ENCODE data around the gene LEMD2.

Gene LEMD2

DNA sequence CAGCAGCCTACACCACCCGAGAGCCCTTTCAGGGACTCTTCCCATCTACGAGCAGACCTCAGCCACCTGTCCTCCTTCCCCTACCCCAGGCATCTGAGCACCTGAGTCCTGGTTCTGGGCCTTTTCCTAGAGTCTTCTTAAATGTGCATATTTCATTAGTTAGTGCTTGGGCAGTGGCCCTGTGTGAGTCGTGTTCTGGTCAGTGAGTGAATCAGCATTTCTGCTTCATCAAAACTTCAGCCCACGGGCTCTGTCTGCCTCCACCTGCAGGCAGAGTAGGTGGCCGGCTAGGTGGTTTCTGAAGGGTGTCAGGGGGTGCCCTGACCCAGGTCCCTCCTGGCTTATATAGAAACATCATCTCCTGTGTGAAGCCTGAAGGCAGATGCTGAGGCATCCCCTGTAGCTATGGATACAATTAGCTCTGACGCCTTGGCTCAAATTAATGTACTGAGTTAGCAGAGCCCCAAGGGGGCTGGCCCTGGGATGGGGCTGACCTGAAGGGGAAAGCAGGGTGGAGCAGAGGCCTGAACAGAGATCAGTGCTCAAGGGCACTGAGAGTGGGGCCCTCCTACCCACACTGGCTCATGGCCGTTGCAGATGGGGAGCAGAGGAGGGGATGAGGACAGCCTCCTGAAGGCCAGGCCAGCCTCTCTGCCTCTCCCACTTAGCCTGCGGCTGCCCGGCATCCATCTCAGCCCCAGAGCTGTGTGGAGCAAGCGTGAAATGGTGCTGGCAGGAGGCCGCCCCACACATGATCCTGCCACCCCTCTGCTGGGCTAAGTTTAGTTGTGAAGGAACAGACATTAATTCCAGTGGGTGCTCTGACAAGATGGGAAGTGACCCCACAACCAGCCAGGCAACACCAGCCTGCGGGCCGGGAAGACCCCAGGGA lies 55.9 kb downstream of the LEMD2 start:
- DNase-seq = no peak

DNA sequence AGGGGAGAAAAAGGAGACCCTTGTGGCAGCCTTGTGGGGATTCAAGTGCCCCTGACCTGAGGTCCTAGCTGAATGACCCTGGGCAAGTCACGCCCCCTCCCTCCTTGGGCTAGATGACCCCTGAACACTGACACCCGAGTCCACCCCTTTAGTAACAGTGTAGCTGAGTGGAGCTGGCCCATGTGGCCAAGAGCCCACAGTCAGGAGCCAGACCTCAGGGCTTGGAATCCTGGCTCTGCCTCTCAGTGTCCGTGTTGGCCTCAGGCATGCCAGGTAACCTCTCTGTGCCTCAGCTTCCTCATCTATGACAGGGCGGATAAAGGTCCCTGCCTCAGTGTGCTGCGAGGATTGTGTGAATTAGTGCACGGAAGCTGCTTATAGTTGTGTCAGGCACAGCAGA lies 56.5 kb downstream of the LEMD2 start:
- no peak for DNase-seq

DNA sequence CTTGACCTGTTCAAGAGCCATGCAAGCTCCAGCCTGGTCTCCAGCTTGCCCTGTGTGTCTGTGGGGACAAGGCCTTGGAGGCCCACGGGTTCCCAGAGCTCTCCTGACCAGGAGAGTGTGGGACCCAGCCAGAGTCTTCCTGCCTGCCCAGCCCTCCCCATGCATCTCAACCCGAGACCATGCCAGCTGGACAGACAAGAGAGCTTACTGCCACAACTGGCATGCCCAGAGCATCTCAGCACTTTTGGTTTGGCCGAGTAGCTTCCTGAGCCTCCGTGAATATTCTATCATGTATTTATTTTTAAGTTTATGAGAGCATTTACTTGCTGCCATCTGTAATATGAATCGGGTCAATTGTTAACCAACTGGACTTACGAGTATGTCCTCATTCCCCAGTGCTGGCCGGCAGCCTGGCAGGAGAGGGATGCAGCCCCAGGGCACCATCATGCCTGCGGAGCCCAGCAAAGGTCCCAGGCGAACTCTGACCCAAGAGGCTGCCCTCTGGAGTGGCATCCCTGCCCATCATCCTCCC lies 57.1 kb downstream of the LEMD2 start:
- DNase-seq = no peak

DNA sequence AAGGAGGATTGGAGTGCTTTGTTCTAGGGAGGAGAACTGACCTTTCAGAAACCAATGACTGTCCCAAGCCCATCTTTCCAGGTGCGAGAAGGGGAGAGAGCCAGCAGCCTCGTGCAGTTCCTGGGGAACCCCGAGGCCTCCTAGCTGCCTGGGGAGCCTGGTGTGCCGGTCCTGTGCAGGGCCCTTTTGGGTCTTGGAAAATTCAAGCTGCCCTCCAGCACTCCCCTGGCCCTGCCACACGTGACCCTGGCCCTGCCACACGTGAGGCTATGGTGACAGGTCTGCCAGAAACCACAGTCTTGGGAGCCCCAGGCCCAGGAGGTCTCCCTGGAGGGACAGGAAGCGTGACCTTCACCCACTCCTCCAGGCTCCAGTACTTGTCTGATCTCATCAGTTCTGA lies 57.9 kb downstream of the LEMD2 start:
- DNase-seq = no peak

DNA sequence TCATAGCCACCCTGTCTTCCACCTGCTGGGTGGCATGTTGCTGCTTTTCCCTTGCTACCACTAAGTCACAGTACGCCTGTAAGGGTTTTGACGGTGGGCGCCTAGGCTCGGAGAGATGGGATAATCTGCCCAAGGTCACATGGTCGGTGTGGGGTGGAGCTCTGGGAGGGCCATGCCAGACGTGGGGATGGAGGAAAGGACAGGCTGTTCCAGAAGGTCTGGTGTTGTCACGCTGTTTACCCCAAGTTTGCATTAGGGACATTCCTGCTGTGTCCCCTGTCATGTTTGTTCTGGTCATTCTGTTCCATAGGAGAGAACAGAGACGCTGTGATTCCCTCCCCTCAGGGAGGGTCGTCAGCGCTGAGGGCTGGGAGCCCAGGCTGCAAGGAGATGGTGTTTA lies 58.3 kb downstream of the LEMD2 start:
- DNase-seq = no peak

GRCh38 chr6:33729059-33729458 lies 59.9 kb downstream of the LEMD2 start:
- DNase-seq = no peak

GRCh38 chr6:33728438-33728837 lies 60.5 kb downstream of the LEMD2 start:
- DNase-seq = no peak

- DNase-seq = no peak
Measured at GRCh38 chr6:33727932-33728331, 61.0 kb downstream of the LEMD2 start.

DNA sequence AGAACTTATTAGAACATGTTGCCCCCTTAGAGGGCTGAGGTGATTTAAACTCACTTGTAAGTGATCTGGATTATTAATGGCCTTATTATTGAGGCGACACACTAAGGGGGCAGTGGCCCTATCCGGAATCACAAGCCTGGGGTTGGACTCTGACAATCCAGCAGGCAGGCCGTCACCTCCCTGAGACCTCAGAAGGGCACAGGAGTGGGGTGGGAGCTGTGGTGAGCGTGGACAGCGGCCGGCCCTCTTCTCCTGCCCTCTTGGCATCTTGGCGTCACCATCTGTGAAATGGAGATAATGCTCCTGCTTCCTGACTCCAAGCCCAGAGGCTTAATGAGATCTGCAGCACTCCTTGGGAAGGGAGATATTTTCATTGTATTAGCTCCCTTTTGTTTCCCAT lies 61.8 kb downstream of the LEMD2 start:
- no peak for DNase-seq

- DNase-seq = no peak
Measured at GRCh38 chr6:33726696-33727095, 62.2 kb downstream of the LEMD2 start.

DNA sequence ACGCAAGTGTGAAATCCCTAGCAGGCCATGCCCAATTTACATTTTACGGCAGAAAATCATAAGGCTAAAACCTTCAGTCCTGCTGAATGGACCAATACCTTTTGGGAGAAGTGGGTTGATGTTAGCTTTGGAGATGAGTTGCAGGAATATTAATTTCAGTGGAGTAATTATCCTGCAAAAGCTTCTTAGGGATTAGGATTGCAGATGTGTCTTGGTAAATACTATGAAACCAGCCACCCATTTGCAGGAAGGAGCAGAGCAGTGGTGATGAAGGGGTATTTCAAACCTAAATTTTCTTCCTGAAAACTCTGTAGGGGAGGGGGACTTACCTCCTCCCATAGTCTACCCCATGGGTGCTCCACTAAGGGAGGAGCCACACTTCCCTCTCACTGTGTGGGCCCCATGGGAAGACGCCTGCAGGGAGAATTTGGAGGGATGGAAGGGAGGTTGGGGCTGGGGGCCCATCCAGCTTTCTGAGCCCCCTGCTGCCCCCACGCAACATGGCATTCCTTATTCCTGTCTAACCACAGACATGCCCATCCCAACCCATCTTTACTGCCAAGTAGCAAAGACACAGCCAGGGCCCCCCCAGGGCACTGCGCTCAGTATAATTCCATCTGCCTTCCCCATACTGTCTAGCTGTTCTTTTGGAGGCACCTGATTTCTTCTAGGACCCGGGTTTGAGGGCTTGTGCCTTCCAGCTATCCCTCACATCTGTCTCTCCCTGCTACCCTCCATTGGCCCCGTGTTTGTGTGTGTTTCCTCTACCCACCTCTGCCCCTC lies 62.8 kb downstream of the LEMD2 start:
- no peak for DNase-seq

- no peak for DNase-seq
Measured at GRCh38 chr6:33725222-33725621, 63.7 kb downstream of the LEMD2 start.

- no peak for DNase-seq
Measured at GRCh38 chr6:33724102-33725023, 64.6 kb downstream of the LEMD2 start.

DNA sequence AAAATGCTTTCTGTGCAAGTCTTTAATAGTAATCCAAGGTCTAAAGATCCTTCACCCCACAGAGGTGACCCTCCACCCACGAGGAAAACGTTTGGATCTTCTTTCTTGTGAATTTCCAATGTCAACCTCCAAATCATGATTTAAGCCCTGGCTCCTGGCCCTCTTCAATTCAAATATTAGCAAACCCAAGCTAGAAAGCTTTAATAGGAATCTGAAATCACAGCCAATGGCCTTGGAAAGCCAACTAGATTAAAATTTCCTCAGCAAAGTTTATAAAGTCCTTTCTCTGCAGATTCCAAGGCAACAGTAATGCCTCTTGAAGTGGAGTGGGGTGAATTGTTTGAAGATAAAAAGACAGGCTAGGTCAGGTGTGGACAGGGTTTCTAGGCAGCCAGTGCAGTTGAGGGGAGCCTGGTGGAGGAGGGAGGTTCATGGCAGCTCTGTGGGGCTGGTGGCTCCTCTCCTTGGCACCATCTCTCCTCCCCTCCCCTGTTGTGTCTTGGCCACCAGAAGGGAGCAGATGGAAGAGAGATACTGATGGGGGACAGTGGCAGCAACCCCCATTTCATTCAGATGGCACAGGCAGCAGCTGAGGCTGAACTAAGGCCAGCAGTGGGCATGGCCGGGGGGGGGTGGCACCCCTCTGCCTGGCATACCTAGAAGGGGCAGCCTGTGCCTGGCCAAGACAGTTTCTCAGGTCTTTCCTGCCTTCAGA lies 65.4 kb downstream of the LEMD2 start:
- DNase-seq = no peak

DNA sequence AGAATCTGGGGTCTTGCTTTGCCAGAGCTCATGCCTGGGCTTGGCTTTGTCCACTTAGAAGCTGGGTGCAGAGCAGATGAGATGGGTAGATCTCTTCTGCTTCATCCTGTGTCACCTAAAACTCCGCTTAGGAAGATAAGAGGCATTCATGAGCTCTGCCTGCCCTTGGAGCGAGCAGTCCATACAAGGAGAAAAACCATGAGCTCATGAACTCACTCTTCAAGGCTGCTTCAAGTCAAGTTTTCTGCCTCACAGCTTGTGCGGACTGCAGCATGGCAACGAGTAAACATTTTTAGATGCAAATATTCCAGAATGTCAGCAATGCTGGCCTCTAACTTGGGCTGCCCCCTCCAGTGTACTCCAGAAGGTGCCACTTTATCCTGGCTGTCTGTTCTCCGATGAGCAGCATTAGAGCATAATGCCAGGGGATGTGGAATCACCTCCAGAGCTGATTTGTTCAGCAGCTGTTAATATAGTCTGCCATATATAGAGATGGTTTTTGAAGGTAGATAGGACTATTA lies 66.8 kb downstream of the LEMD2 start:
- DNase-seq = no peak

GRCh38 chr6:33721508-33721907 lies 67.4 kb downstream of the LEMD2 start:
- DNase-seq = no peak
